ENCODE data around the gene CRIM1. TPM values are rescaled to one million over a fixed set of nuclear protein-coding genes. Genes with fewer than 3 reads are reported as not detected.

Gene CRIM1
- total RNA-seq, 1 experiment from 2014 or later = 24.1 TPM

DNA sequence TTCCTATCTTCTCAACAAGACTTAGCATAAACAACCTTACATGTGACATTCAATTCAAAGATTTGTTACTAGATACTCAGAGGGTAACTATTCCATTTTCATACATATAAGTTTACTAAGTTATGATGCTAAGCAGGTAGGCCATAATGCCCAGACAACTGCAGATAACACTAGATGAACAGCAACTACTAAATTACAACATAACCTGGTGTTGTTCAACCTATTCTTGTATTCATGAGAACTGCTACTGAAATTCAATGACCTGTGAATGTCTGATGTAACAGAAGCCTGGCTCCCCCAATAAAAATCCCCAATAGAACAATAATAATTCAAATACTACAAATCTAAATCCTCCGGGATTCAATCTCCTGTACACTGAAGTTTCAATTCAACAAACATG lies 217.6 kb downstream of the CRIM1 start:
- H3K27ac Mint-ChIP-seq = no peak overlapping the region
- H3K36me3 Mint-ChIP-seq = peaks cover 25% of the 10 kb centered on the region
- ATAC-seq = no peak
- ChIA-PET POLR2A (no interaction called here), CTCF (no interaction called here)
- H3K9me3 Mint-ChIP-seq = no peaks in the 10 kb centered on the region
- no peak overlapping the region for H3K4me3 Mint-ChIP-seq
- peaks cover 24% of the 10 kb centered on the region for H3K4me1 Mint-ChIP-seq
- no peak for TF ChIP-seq ZNF671 (CRISPR knock-in tag; IDR thresholded peaks at IDR 0.05)
- no peak for TF ChIP-seq FOXJ3 (CRISPR knock-in tag; IDR thresholded peaks at IDR 0.05; ENCODE audit: borderline replicate concordance)
- no peak for TF ChIP-seq ATF1 (CRISPR knock-in tag; IDR thresholded peaks at IDR 0.05)
- TF ChIP-seq NR1H2 (CRISPR knock-in tag; IDR thresholded peaks at IDR 0.05) = no peak
- TF ChIP-seq ZNF423 (CRISPR knock-in tag; IDR thresholded peaks at IDR 0.05) = no peak
- no peak for TF ChIP-seq FOXP1 (CRISPR knock-in tag; IDR thresholded peaks at IDR 0.05; ENCODE audit: borderline replicate concordance)
- TF ChIP-seq, protein P1, sequence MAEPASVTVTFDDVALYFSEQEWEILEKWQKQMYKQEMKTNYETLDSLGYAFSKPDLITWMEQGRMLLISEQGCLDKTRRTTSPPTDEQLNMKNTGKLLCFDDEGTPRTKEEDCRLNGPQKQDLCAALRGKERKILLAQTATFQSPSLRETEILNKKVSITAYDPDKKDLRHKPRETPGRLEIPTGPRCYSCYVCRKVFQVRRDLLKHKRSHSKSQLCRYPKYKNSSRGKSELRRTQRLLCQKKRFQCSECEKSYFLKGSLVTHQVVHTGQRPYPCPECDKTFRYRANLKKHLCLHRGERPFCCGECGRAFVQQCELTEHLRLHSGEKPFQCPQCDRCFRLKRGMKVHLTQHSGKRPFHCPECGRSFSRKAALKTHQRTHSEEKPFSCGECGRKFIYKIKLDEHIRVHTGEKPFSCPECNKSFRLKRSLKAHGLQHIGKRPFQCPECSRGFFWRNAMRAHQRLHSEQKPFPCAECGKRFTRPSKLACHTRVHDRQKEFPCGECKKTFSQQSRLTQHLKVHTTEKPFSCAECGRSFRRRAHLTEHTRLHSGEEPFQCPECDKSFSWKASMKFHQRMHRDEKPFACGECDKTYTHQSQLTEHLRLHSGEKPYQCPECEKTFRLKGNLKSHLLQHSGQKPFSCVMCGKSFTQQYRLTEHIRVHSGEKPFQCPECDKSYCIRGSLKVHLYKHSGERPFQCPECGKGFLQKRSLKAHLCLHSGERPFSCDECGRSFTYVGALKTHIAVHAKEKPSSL (CRISPR knock-in tag; conservative IDR thresholded peaks at IDR 0.05) = no peak
- TF ChIP-seq NR3C1 (CRISPR knock-in tag; conservative IDR thresholded peaks at IDR 0.05; ENCODE audit: low read depth) = no peak
- no peak for TF ChIP-seq JAZF1 (CRISPR knock-in tag; IDR thresholded peaks at IDR 0.05)
- TF ChIP-seq, protein P2, sequence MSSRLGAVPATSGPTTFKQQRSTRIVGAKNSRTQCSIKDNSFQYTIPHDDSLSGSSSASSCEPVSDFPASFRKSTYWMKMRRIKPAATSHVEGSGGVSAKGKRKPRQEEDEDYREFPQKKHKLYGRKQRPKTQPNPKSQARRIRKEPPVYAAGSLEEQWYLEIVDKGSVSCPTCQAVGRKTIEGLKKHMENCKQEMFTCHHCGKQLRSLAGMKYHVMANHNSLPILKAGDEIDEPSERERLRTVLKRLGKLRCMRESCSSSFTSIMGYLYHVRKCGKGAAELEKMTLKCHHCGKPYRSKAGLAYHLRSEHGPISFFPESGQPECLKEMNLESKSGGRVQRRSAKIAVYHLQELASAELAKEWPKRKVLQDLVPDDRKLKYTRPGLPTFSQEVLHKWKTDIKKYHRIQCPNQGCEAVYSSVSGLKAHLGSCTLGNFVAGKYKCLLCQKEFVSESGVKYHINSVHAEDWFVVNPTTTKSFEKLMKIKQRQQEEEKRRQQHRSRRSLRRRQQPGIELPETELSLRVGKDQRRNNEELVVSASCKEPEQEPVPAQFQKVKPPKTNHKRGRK (CRISPR knock-in tag; IDR thresholded peaks at IDR 0.05; ENCODE audit: borderline replicate concordance) = no peak
- TF ChIP-seq, protein P3, sequence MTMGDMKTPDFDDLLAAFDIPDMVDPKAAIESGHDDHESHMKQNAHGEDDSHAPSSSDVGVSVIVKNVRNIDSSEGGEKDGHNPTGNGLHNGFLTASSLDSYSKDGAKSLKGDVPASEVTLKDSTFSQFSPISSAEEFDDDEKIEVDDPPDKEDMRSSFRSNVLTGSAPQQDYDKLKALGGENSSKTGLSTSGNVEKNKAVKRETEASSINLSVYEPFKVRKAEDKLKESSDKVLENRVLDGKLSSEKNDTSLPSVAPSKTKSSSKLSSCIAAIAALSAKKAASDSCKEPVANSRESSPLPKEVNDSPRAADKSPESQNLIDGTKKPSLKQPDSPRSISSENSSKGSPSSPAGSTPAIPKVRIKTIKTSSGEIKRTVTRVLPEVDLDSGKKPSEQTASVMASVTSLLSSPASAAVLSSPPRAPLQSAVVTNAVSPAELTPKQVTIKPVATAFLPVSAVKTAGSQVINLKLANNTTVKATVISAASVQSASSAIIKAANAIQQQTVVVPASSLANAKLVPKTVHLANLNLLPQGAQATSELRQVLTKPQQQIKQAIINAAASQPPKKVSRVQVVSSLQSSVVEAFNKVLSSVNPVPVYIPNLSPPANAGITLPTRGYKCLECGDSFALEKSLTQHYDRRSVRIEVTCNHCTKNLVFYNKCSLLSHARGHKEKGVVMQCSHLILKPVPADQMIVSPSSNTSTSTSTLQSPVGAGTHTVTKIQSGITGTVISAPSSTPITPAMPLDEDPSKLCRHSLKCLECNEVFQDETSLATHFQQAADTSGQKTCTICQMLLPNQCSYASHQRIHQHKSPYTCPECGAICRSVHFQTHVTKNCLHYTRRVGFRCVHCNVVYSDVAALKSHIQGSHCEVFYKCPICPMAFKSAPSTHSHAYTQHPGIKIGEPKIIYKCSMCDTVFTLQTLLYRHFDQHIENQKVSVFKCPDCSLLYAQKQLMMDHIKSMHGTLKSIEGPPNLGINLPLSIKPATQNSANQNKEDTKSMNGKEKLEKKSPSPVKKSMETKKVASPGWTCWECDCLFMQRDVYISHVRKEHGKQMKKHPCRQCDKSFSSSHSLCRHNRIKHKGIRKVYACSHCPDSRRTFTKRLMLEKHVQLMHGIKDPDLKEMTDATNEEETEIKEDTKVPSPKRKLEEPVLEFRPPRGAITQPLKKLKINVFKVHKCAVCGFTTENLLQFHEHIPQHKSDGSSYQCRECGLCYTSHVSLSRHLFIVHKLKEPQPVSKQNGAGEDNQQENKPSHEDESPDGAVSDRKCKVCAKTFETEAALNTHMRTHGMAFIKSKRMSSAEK (CRISPR knock-in tag; IDR thresholded peaks at IDR 0.05; ENCODE audit: borderline replicate concordance) = no peak
- no peak for TF ChIP-seq SOX15 (CRISPR knock-in tag; IDR thresholded peaks at IDR 0.05)
- TF ChIP-seq MYBL2 (CRISPR knock-in tag; IDR thresholded peaks at IDR 0.05) = no peak
- TF ChIP-seq, protein P4, sequence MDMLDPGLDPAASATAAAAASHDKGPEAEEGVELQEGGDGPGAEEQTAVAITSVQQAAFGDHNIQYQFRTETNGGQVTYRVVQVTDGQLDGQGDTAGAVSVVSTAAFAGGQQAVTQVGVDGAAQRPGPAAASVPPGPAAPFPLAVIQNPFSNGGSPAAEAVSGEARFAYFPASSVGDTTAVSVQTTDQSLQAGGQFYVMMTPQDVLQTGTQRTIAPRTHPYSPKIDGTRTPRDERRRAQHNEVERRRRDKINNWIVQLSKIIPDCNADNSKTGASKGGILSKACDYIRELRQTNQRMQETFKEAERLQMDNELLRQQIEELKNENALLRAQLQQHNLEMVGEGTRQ (CRISPR knock-in tag; IDR thresholded peaks at IDR 0.05) = no peak
- no peak for TF ChIP-seq GABPB1 (CRISPR knock-in tag; IDR thresholded peaks at IDR 0.05)
- no peaks in the 10 kb centered on the region for H3K27me3 Mint-ChIP-seq (ENCODE audit: low read depth)
- DNase-seq (ENCODE audit: low spot score) = no peak

DNA sequence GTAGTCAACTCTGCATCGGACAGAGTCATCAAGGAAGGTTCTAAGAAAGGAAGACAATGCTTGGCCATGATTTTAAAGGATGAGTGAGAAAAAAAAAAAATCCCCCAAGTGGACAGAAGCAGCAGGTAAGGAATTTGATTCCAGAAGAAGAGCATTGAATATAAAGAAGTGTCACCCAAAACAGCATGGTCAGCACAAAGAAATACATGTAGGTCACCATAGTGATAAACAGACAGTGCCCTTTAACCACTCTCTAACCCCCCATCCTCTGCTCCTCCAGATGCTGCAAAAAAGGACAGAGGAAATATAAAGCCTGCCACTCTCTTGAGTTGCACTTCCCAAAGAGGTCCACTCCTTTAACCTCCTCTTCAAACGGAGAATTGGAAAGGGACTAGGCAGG lies 219.0 kb downstream of the CRIM1 start:
- CTCF ChIA-PET = interaction anchor here (1.1 kb wide), 1 partner anchor 38 kb away, joined by 3 read pairs; no protein-coding TSS in a partner anchor
- H3K36me3 Mint-ChIP-seq = peaks cover 37% of the 10 kb centered on the region
- no peak for ATAC-seq
- H3K27ac Mint-ChIP-seq = no peak overlapping the region; the same call in 1 of the 2 replicates
- DNase-seq (ENCODE audit: low spot score) = no peak
- H3K27me3 Mint-ChIP-seq (ENCODE audit: low read depth) = no peaks in the 10 kb centered on the region
- H3K9me3 Mint-ChIP-seq = no peaks in the 10 kb centered on the region
- H3K4me1 Mint-ChIP-seq = peaks cover 11% of the 10 kb centered on the region
- POLR2A ChIA-PET = no interaction called here
- no peak overlapping the region for H3K4me3 Mint-ChIP-seq
- TF ChIP-seq, protein P5, sequence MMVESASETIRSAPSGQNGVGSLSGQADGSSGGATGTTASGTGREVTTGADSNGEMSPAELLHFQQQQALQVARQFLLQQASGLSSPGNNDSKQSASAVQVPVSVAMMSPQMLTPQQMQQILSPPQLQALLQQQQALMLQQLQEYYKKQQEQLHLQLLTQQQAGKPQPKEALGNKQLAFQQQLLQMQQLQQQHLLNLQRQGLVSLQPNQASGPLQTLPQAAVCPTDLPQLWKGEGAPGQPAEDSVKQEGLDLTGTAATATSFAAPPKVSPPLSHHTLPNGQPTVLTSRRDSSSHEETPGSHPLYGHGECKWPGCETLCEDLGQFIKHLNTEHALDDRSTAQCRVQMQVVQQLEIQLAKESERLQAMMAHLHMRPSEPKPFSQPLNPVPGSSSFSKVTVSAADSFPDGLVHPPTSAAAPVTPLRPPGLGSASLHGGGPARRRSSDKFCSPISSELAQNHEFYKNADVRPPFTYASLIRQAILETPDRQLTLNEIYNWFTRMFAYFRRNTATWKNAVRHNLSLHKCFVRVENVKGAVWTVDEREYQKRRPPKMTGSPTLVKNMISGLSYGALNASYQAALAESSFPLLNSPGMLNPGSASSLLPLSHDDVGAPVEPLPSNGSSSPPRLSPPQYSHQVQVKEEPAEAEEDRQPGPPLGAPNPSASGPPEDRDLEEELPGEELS (CRISPR knock-in tag; IDR thresholded peaks at IDR 0.05) = no peak
- TF ChIP-seq ZNF423 (CRISPR knock-in tag; IDR thresholded peaks at IDR 0.05) (no peak), RELA (CRISPR knock-in tag; IDR thresholded peaks at IDR 0.05; ENCODE audit: borderline replicate concordance) (no peak)
- TF ChIP-seq, protein P6, sequence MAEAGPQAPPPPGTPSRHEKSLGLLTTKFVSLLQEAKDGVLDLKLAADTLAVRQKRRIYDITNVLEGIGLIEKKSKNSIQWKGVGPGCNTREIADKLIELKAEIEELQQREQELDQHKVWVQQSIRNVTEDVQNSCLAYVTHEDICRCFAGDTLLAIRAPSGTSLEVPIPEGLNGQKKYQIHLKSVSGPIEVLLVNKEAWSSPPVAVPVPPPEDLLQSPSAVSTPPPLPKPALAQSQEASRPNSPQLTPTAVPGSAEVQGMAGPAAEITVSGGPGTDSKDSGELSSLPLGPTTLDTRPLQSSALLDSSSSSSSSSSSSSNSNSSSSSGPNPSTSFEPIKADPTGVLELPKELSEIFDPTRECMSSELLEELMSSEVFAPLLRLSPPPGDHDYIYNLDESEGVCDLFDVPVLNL (CRISPR knock-in tag; IDR thresholded peaks at IDR 0.05; ENCODE audit: borderline replicate concordance, low read depth) = no peak
- TF ChIP-seq, protein P4 (CRISPR knock-in tag; IDR thresholded peaks at IDR 0.05) = no peak
- TF ChIP-seq, protein P7, sequence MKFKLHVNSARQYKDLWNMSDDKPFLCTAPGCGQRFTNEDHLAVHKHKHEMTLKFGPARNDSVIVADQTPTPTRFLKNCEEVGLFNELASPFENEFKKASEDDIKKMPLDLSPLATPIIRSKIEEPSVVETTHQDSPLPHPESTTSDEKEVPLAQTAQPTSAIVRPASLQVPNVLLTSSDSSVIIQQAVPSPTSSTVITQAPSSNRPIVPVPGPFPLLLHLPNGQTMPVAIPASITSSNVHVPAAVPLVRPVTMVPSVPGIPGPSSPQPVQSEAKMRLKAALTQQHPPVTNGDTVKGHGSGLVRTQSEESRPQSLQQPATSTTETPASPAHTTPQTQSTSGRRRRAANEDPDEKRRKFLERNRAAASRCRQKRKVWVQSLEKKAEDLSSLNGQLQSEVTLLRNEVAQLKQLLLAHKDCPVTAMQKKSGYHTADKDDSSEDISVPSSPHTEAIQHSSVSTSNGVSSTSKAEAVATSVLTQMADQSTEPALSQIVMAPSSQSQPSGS (CRISPR knock-in tag; IDR thresholded peaks at IDR 0.05; ENCODE audit: borderline replicate concordance, low read depth) = no peak
- TF ChIP-seq, protein P8, sequence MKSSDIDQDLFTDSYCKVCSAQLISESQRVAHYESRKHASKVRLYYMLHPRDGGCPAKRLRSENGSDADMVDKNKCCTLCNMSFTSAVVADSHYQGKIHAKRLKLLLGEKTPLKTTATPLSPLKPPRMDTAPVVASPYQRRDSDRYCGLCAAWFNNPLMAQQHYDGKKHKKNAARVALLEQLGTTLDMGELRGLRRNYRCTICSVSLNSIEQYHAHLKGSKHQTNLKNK (CRISPR knock-in tag; IDR thresholded peaks at IDR 0.05) = no peak
